GM12873 (cell line): ENCODE data around the gene CZIB.

Experiments
- CTCF ChIP-seq: IDR thresholded peaks from 2 replicates; pipeline ENCODE4 v1.5.1; 2012; ENCODE audit warnings: low read depth, mild to moderate bottlenecking, moderate library complexity, low read length, control low read depth; ENCODE audit not compliant: insufficient read depth; ENCODE audit errors: missing control alignments

The CZIB gene

GRCh38 chr1:53174971-53175913, 45.2 kb downstream of the CZIB start:
- TF ChIP-seq CTCF = no peak

GRCh38 chr1:53172426-53173128, 47.9 kb downstream of the CZIB start:
- TF ChIP-seq CTCF = no peak

GRCh38 chr1:53166912-53167311, 53.5 kb downstream of the CZIB start:
- no peak for TF ChIP-seq CTCF

GRCh38 chr1:53166366-53166765, 54.1 kb downstream of the CZIB start:
- TF ChIP-seq CTCF = no peak

- no peak for TF ChIP-seq CTCF
Observed at GRCh38 chr1:53165408-53165961, 54.9 kb downstream of the CZIB start.
